HCT116 (cell line): Measurements from ENCODE around the gene PDE4D. TPM values are rescaled to one million over a fixed set of nuclear protein-coding genes. Genes with fewer than 3 reads are reported as not detected.

Source experiments
- ATAC-seq: fragments of 200-7000 bp; cut with Tn5 transposase; 2 replicates; pipeline ENCODE4 v1.9.1; 2020; ENCODE audit warnings: mild to moderate bottlenecking, moderate library complexity
- BruUV-seq: library from RNA; stranded (reverse); fragments of 400-500 nt; replicated peaks from 2 replicates; lab custom pipeline; 2021; lab: Mats Ljungman, UMichigan
- CTCF ChIA-PET: fragments of 300-600 bp; sonication (Branson Sonifier 250); formaldehyde crosslinking; loops from one replicate; lab custom pipeline; 2021; ENCODE audit warnings: antibody characterized with exemption; lab: Charles Lee
- POLR2A ChIA-PET: fragments of 300-600, 350-600 bp; sonication (Branson Sonifier 250); formaldehyde crosslinking; loops from one replicate; lab custom pipeline; 2021; ENCODE audit warnings: antibody characterized with exemption; lab: Charles Lee
- RAD21 ChIA-PET, 2 experiments: fragments of 300-600 bp; sonication (Branson Sonifier 250); formaldehyde crosslinking; loops; one replicate each; lab custom pipeline; 2023; ENCODE audit warnings: low total read pairs in 2 of 2; ENCODE audit not compliant: uncharacterized antibody in 2 of 2, unreplicated experiment in 2 of 2, low non-redundant PET in 1 of 2; lab: Charles Lee
- DNase-seq: peaks from one replicate; pipeline ENCODE4 v3.0.0-alpha.2; 2010; ENCODE audit warnings: low read depth, low spot score
- H2AFZ ChIP-seq: fragments of 200-600 bp; shearing (Covaris generic), sonication (generic); 2 replicates; pipeline ENCODE4 v1.6.1; 2017; ENCODE audit warnings: low read depth, mixed run types, mixed read lengths, antibody characterized with exemption, low read length; ENCODE audit not compliant: poor library complexity, severe bottlenecking
- H3K27ac ChIP-seq: 2 replicates; pipeline ENCODE4 v1.5.1; 2012; ENCODE audit warnings: low read depth, low read length
- H3K27me3 ChIP-seq: fragments of 200-600 bp; sonication (generic); 2 replicates; pipeline ENCODE4 v1.6.1; 2016; ENCODE audit warnings: mixed run types, low read length, mixed read lengths; ENCODE audit not compliant: insufficient read depth
- H3K36me3 ChIP-seq, 2 experiments: fragments of 200-500 bp in 1 of 2; fragments of 200-600 bp in 1 of 2; sonication (Bioruptor generic) in 1 of 2; sonication (generic) in 1 of 2; 2 replicates each; pipeline versions ENCODE4 v1.5.1 to v1.6.1; 2014 to 2016; ENCODE audit warnings: low read length in 2 of 2, inconsistent platforms in 1 of 2, mixed read lengths in 1 of 2, mixed run types in 1 of 2; ENCODE audit not compliant: insufficient read depth in 2 of 2, control insufficient read depth in 1 of 2
- H3K4me1 ChIP-seq, 2 experiments: fragments of 200-600 bp in 1 of 2; sonication (generic) in 1 of 2; 2 replicates each; pipeline versions ENCODE4 v1.5.1 to v1.6.1; 2012 to 2017; ENCODE audit warnings: low read length in 2 of 2, inconsistent platforms in 1 of 2, mild to moderate bottlenecking in 1 of 2, mixed read lengths in 1 of 2, mixed run types in 1 of 2, moderate library complexity in 1 of 2; ENCODE audit not compliant: insufficient read depth in 2 of 2, control insufficient read depth in 1 of 2
- H3K4me2 ChIP-seq: fragments of 200-600 bp; sonication (generic); 2 replicates; pipeline ENCODE4 v1.6.1; 2017; ENCODE audit warnings: mixed run types, low read length, mixed read lengths
- H3K4me3 ChIP-seq, 2 experiments: fragments of 200-600 bp in 1 of 2; sonication (generic) in 1 of 2; replicated peaks in 1 of 2; 2 replicates each; pipeline ENCODE4 v1.5.1; 2011 to 2016; ENCODE audit warnings: low read length in 2 of 2, control low read depth in 1 of 2, low read depth in 1 of 2, mild to moderate bottlenecking in 1 of 2, mixed read lengths in 1 of 2, mixed run types in 1 of 2
- H3K79me2 ChIP-seq: fragments of 200-600 bp; sonication (generic); 2 replicates; pipeline ENCODE4 v1.6.1; 2017; ENCODE audit warnings: mild to moderate bottlenecking, mixed run types, low read length, moderate library complexity, mixed read lengths; ENCODE audit not compliant: insufficient read depth
- H3K9ac ChIP-seq: fragments of 200-600 bp; sonication (generic); 2 replicates; pipeline ENCODE4 v1.6.1; 2016; ENCODE audit warnings: low read length, mixed read lengths
- H3K9me2 ChIP-seq: fragments of 200-600 bp; sonication (generic), shearing (Covaris generic); 2 replicates; pipeline ENCODE4 v1.6.1; 2017; ENCODE audit warnings: mixed run types, mild to moderate bottlenecking, moderate library complexity; ENCODE audit not compliant: insufficient read depth
- H3K9me3 ChIP-seq, 2 experiments: fragments of 200-500 bp in 1 of 2; fragments of 200-600 bp in 1 of 2; sonication (Bioruptor generic) in 1 of 2; sonication (generic) in 1 of 2; 2 replicates each; pipeline ENCODE4 v1.6.1; 2014 to 2017; ENCODE audit warnings: low read length in 2 of 2, mixed read lengths in 2 of 2, inconsistent platforms in 1 of 2, low read depth in 1 of 2, mild to moderate bottlenecking in 1 of 2, mixed run types in 1 of 2, moderate library complexity in 1 of 2; ENCODE audit not compliant: control insufficient read depth in 1 of 2, insufficient read depth in 1 of 2
- H4K20me1 ChIP-seq: fragments of 200-600 bp; sonication (generic), shearing (Covaris generic); 2 replicates; pipeline ENCODE4 v1.6.1; 2017; ENCODE audit warnings: mixed run types, mild to moderate bottlenecking, moderate library complexity; ENCODE audit not compliant: insufficient read depth
- CBX3 ChIP-seq: IDR thresholded peaks from 2 replicates; pipeline ENCODE4 v1.6.1; 2012; ENCODE audit warnings: low read depth
- CEBPB ChIP-seq: IDR thresholded peaks from 2 replicates; pipeline ENCODE4 v1.6.1; 2012; ENCODE audit warnings: low read depth
- EGR1 ChIP-seq: IDR thresholded peaks from 2 replicates; pipeline ENCODE4 v1.6.1; 2012; ENCODE audit warnings: low read depth
- ELF1 ChIP-seq: IDR thresholded peaks from 2 replicates; pipeline ENCODE4 v1.6.1; 2012; ENCODE audit warnings: low read depth, borderline replicate concordance
- EZH2 ChIP-seq: fragments of 200-600 bp; sonication (generic); IDR thresholded peaks from 2 replicates; pipeline ENCODE4 v1.6.1; 2017; ENCODE audit warnings: antibody characterized with exemption, mixed run types
- FOSL1 ChIP-seq: IDR thresholded peaks from 2 replicates; pipeline ENCODE4 v1.6.1; 2012; ENCODE audit warnings: low read depth
- JUND ChIP-seq: IDR thresholded peaks from 2 replicates; pipeline ENCODE4 v1.6.1; 2012
- POLR2AphosphoS5 ChIP-seq: IDR thresholded peaks from 2 replicates; pipeline ENCODE4 v1.6.1; 2011; ENCODE audit warnings: mild to moderate bottlenecking, low read depth, low read length, moderate library complexity
- RAD21 ChIP-seq: IDR thresholded peaks from 2 replicates; pipeline ENCODE4 v1.6.1; 2012; ENCODE audit warnings: low read depth, mild to moderate bottlenecking
- SIN3A ChIP-seq: IDR thresholded peaks from 2 replicates; pipeline ENCODE4 v1.6.1; 2012; ENCODE audit warnings: low read depth
- SP1 ChIP-seq: IDR thresholded peaks from 2 replicates; pipeline ENCODE4 v1.6.1; 2012; ENCODE audit warnings: low read depth
- SRF ChIP-seq: IDR thresholded peaks from 2 replicates; pipeline ENCODE4 v1.6.1; 2012; ENCODE audit warnings: low read depth
- YY1 ChIP-seq: IDR thresholded peaks from 2 replicates; pipeline ENCODE4 v1.6.1; 2011; ENCODE audit warnings: low read length, low read depth, moderate library complexity, mild to moderate bottlenecking; ENCODE audit not compliant: insufficient replicate concordance; ENCODE audit errors: extremely low read depth
- ZFX ChIP-seq: fragments of 450-650 bp; IDR thresholded peaks from 2 replicates; pipeline ENCODE4 v1.6.1; 2017
- ZNF274 ChIP-seq: fragments of 200-500 bp; sonication (Bioruptor generic); IDR thresholded peaks from 2 replicates; pipeline ENCODE4 v1.6.1; 2014; ENCODE audit warnings: mild to moderate bottlenecking, low read depth, low read length, inconsistent platforms
- intact Hi-C: fragments of 100-400 bp; cut with micrococcal nuclease; formaldehyde crosslinking; loops from 2 replicates; pipeline ENCODE4 v1.10.0; 2022
- total RNA-seq: library from RNA; stranded (reverse); gene quantifications from one replicate; pipeline ENCODE4 v1.2.1, GENCODE V29; 2021; ENCODE audit not compliant: unreplicated experiment
- TF ChIP-seq, protein P1 (sequence below): IDR thresholded peaks from 2 replicates; pipeline ENCODE4 v1.6.1; 2011; ENCODE audit warnings: mild to moderate bottlenecking, low read length, moderate library complexity; ENCODE audit not compliant: insufficient replicate concordance; ENCODE audit errors: extremely low read depth
- TF ChIP-seq, protein P2 (sequence below): IDR thresholded peaks from 2 replicates; pipeline ENCODE4 v1.6.1; 2012
- TF ChIP-seq, protein P3 (sequence below): IDR thresholded peaks from 2 replicates; pipeline ENCODE4 v1.6.1; 2012; ENCODE audit warnings: low read depth
- TF ChIP-seq, protein P4 (sequence below), 3 experiments: fragments of 200-600 bp in 1 of 3; sonication (generic) in 1 of 3; IDR thresholded peaks in 2 of 3; conservative IDR thresholded peaks in 1 of 3; 2 replicates each; pipeline ENCODE4 v1.5.1; 2012 to 2017; ENCODE audit warnings: low read depth in 2 of 3, low read length in 2 of 3, antibody characterized with exemption in 1 of 3, borderline replicate concordance in 1 of 3, control low read depth in 1 of 3, mild to moderate bottlenecking in 1 of 3, mixed read lengths in 1 of 3, mixed run types in 1 of 3, moderate library complexity in 1 of 3; ENCODE audit not compliant: insufficient read depth in 1 of 3

PDE4D gene
- total RNA-seq, 1 experiment from 2014 or later = 1.1 TPM

- H4K20me1 ChIP-seq = no peaks in the 10 kb centered on the region
- H3K9me2 ChIP-seq = no peaks in the 10 kb centered on the region
- no peak overlapping the region for H3K27ac ChIP-seq
- no peaks in the 10 kb centered on the region for H3K79me2 ChIP-seq
- ATAC-seq (no peak), DNase-seq (no peak)
- no peaks in the 10 kb centered on the region for H3K9me3 ChIP-seq
- POLR2A ChIA-PET = no interaction called here
- no TSS peak for BruUV-seq
- no peak overlapping the region for H3K4me2 ChIP-seq
- H3K4me1 ChIP-seq = no peaks in the 10 kb centered on the region
- intact Hi-C loops = no loop called here
- TF ChIP-seq, protein P1, sequence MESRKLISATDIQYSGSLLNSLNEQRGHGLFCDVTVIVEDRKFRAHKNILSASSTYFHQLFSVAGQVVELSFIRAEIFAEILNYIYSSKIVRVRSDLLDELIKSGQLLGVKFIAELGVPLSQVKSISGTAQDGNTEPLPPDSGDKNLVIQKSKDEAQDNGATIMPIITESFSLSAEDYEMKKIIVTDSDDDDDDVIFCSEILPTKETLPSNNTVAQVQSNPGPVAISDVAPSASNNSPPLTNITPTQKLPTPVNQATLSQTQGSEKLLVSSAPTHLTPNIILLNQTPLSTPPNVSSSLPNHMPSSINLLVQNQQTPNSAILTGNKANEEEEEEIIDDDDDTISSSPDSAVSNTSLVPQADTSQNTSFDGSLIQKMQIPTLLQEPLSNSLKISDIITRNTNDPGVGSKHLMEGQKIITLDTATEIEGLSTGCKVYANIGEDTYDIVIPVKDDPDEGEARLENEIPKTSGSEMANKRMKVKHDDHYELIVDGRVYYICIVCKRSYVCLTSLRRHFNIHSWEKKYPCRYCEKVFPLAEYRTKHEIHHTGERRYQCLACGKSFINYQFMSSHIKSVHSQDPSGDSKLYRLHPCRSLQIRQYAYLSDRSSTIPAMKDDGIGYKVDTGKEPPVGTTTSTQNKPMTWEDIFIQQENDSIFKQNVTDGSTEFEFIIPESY = no peak
- TF ChIP-seq JUND (no peak), POLR2AphosphoS5 (no peak), ELF1 (no peak), RAD21 (no peak), CBX3 (no peak), EZH2 (no peak), SP1 (no peak), ZFX (no peak), EGR1 (no peak), YY1 (no peak), CEBPB (no peak), FOSL1 (no peak), SIN3A (no peak), SRF (no peak), ZNF274 (no peak)
- TF ChIP-seq, protein P2, sequence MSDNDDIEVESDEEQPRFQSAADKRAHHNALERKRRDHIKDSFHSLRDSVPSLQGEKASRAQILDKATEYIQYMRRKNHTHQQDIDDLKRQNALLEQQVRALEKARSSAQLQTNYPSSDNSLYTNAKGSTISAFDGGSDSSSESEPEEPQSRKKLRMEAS = no peak
- TF ChIP-seq, protein P3, sequence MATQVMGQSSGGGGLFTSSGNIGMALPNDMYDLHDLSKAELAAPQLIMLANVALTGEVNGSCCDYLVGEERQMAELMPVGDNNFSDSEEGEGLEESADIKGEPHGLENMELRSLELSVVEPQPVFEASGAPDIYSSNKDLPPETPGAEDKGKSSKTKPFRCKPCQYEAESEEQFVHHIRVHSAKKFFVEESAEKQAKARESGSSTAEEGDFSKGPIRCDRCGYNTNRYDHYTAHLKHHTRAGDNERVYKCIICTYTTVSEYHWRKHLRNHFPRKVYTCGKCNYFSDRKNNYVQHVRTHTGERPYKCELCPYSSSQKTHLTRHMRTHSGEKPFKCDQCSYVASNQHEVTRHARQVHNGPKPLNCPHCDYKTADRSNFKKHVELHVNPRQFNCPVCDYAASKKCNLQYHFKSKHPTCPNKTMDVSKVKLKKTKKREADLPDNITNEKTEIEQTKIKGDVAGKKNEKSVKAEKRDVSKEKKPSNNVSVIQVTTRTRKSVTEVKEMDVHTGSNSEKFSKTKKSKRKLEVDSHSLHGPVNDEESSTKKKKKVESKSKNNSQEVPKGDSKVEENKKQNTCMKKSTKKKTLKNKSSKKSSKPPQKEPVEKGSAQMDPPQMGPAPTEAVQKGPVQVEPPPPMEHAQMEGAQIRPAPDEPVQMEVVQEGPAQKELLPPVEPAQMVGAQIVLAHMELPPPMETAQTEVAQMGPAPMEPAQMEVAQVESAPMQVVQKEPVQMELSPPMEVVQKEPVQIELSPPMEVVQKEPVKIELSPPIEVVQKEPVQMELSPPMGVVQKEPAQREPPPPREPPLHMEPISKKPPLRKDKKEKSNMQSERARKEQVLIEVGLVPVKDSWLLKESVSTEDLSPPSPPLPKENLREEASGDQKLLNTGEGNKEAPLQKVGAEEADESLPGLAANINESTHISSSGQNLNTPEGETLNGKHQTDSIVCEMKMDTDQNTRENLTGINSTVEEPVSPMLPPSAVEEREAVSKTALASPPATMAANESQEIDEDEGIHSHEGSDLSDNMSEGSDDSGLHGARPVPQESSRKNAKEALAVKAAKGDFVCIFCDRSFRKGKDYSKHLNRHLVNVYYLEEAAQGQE = no peak
- TF ChIP-seq, protein P4, sequence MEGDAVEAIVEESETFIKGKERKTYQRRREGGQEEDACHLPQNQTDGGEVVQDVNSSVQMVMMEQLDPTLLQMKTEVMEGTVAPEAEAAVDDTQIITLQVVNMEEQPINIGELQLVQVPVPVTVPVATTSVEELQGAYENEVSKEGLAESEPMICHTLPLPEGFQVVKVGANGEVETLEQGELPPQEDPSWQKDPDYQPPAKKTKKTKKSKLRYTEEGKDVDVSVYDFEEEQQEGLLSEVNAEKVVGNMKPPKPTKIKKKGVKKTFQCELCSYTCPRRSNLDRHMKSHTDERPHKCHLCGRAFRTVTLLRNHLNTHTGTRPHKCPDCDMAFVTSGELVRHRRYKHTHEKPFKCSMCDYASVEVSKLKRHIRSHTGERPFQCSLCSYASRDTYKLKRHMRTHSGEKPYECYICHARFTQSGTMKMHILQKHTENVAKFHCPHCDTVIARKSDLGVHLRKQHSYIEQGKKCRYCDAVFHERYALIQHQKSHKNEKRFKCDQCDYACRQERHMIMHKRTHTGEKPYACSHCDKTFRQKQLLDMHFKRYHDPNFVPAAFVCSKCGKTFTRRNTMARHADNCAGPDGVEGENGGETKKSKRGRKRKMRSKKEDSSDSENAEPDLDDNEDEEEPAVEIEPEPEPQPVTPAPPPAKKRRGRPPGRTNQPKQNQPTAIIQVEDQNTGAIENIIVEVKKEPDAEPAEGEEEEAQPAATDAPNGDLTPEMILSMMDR (IDR thresholded peaks at IDR 0.05 in 2 of 3, conservative IDR thresholded peaks at IDR 0.05 in 1 of 3; ENCODE audit: borderline replicate concordance in 1 of 3, insufficient read depth in 1 of 3, low read depth in 2 of 3, low read length in 2 of 3) = no peak
- RAD21 ChIA-PET = no interaction called here
- no peak overlapping the region for H2AFZ ChIP-seq
- no peak overlapping the region for H3K9ac ChIP-seq
- no peak overlapping the region for H3K4me3 ChIP-seq
- CTCF ChIA-PET = interaction anchor here (1.2 kb wide), 1 partner anchor 13 kb away, joined by 3 read pairs; no protein-coding TSS in a partner anchor
- no peaks in the 10 kb centered on the region for H3K36me3 ChIP-seq
- H3K27me3 ChIP-seq = peaks cover 15% of the 10 kb centered on the region
Observed at GRCh38 chr5:59161221-59162105, 732.1 kb downstream of the PDE4D start.
